Measurements from ENCODE around the gene VIPAS39.

VIPAS39 gene

GRCh38 chr14:77457522-77458248, at the start of gene VIPAS39, which contains the start of gene AHSA1:
Gene VIPAS39, minus strand, starts transcription at chr14:77457601. Its CDS starts 3,499 bp downstream, at chr14:77454102.
Gene AHSA1, plus strand, starts transcription at chr14:77458093. Its CDS starts 97 bp downstream, at chr14:77458190.
- peak; percentile 80 to 86 for DNase-seq (ENCODE audit: low read depth in 1 of 2, low spot score in 1 of 2)

- DNase-seq (ENCODE audit: low read depth in 1 of 2, low spot score in 1 of 2), result no peak
These were observed 47.6 kb upstream of the VIPAS39 start for GRCh38 chr14:77505031-77505430.

- no peak for DNase-seq (ENCODE audit: low read depth in 1 of 2, low spot score in 1 of 2)
These were observed 45.7 kb upstream of the VIPAS39 start for GRCh38 chr14:77503138-77503537.

GRCh38 chr14:77502109-77502782, 44.8 kb upstream of the VIPAS39 start:
- no peak for DNase-seq (ENCODE audit: low read depth in 1 of 2, low spot score in 1 of 2)

- DNase-seq (ENCODE audit: low read depth in 1 of 2, low spot score in 1 of 2), result no peak
These were observed 41.7 kb upstream of the VIPAS39 start for GRCh38 chr14:77498984-77499527.

GRCh38 chr14:77498120-77498979, 40.9 kb upstream of the VIPAS39 start, which contains the start of gene ISM2:
Gene ISM2, minus strand, starts transcription at chr14:77498816. Its CDS starts 23 bp downstream, at chr14:77498793.
- DNase-seq (ENCODE audit: low read depth in 1 of 2, low spot score in 1 of 2), result no peak

- no peak for DNase-seq (ENCODE audit: low read depth in 1 of 2, low spot score in 1 of 2)
These were observed 37.9 kb upstream of the VIPAS39 start for GRCh38 chr14:77495334-77495733.

GRCh38 chr14:77491056-77491455, 33.7 kb upstream of the VIPAS39 start:
- no peak for DNase-seq (ENCODE audit: low read depth in 1 of 2, low spot score in 1 of 2)

- no peak for DNase-seq (ENCODE audit: low read depth in 1 of 2, low spot score in 1 of 2)
These were observed 33.1 kb upstream of the VIPAS39 start for GRCh38 chr14:77490347-77490986.

- no peak for DNase-seq (ENCODE audit: low read depth in 1 of 2, low spot score in 1 of 2)
These were observed 31.6 kb upstream of the VIPAS39 start for GRCh38 chr14:77489041-77489440.

GRCh38 chr14:77488558-77488957, 31.2 kb upstream of the VIPAS39 start:
- no peak for DNase-seq (ENCODE audit: low read depth in 1 of 2, low spot score in 1 of 2)

GRCh38 chr14:77485901-77486678, 28.7 kb upstream of the VIPAS39 start:
- DNase-seq (ENCODE audit: low read depth in 1 of 2, low spot score in 1 of 2), result no peak

GRCh38 chr14:77485256-77485655, 27.9 kb upstream of the VIPAS39 start:
- DNase-seq (ENCODE audit: low read depth in 1 of 2, low spot score in 1 of 2), result no peak

GRCh38 chr14:77482422-77482821, 25.0 kb upstream of the VIPAS39 start:
- no peak for DNase-seq (ENCODE audit: low read depth in 1 of 2, low spot score in 1 of 2)

GRCh38 chr14:77478796-77479195, 21.4 kb upstream of the VIPAS39 start:
- DNase-seq (ENCODE audit: low read depth in 1 of 2, low spot score in 1 of 2), result no peak

- DNase-seq (ENCODE audit: low read depth in 1 of 2, low spot score in 1 of 2), result no peak
These were observed 20.6 kb upstream of the VIPAS39 start for GRCh38 chr14:77478029-77478428.

- DNase-seq (ENCODE audit: low read depth in 1 of 2, low spot score in 1 of 2), result no peak
These were observed 18.2 kb upstream of the VIPAS39 start for GRCh38 chr14:77475432-77476115.

GRCh38 chr14:77474479-77475177, 17.2 kb upstream of the VIPAS39 start:
- DNase-seq (ENCODE audit: low read depth in 1 of 2, low spot score in 1 of 2), result no peak

- no peak for DNase-seq (ENCODE audit: low read depth in 1 of 2, low spot score in 1 of 2)
These were observed 16.5 kb upstream of the VIPAS39 start for GRCh38 chr14:77473921-77474320.
